Neural crest cell (in vitro differentiated cells): ENCODE results near the gene SLC35F1. TPM values are rescaled to one million over a fixed set of nuclear protein-coding genes. Genes with fewer than 3 reads are reported as not detected.

Experiments used
- DNase-seq: peaks from one replicate; pipeline ENCODE4 v3.0.0; 2021; ENCODE audit warnings: low read depth, mixed read lengths, low spot score
- H3K27ac Mint-ChIP-seq: one replicate; pipeline ENCODE4 v1.8.0; 2021; ENCODE audit warnings: mild to moderate bottlenecking, mixed read lengths; ENCODE audit not compliant: unreplicated experiment
- H3K27me3 Mint-ChIP-seq: 2 replicates; pipeline ENCODE4 v1.8.0; 2021; ENCODE audit warnings: low read depth, mild to moderate bottlenecking, mixed read lengths
- H3K36me3 Mint-ChIP-seq: 2 replicates; pipeline ENCODE4 v1.8.0; 2021; ENCODE audit warnings: low read depth, mild to moderate bottlenecking, mixed read lengths
- H3K4me1 Mint-ChIP-seq: 2 replicates; pipeline ENCODE4 v1.8.0; 2021; ENCODE audit warnings: mixed read lengths
- H3K4me3 Mint-ChIP-seq: one replicate; pipeline ENCODE4 v1.8.0; 2021; ENCODE audit warnings: mild to moderate bottlenecking, mixed read lengths
- H3K9me3 Mint-ChIP-seq: 2 replicates; pipeline ENCODE4 v1.8.0; 2021; ENCODE audit warnings: mixed read lengths
- total RNA-seq: library from RNA; stranded (reverse); gene quantifications from 2 replicates; pipeline ENCODE4 v1.2.1, GENCODE V29; 2021
- TF ChIP-seq, protein P1 (sequence below): fragments of 200-600 bp; sonication (generic); conservative IDR thresholded peaks from 2 replicates; pipeline ENCODE4 v1.5.0; 2021; ENCODE audit warnings: antibody characterized with exemption, mild to moderate bottlenecking

The SLC35F1 gene
- total RNA-seq, 1 donor from 2014 or later, result 41.4 TPM

DNA sequence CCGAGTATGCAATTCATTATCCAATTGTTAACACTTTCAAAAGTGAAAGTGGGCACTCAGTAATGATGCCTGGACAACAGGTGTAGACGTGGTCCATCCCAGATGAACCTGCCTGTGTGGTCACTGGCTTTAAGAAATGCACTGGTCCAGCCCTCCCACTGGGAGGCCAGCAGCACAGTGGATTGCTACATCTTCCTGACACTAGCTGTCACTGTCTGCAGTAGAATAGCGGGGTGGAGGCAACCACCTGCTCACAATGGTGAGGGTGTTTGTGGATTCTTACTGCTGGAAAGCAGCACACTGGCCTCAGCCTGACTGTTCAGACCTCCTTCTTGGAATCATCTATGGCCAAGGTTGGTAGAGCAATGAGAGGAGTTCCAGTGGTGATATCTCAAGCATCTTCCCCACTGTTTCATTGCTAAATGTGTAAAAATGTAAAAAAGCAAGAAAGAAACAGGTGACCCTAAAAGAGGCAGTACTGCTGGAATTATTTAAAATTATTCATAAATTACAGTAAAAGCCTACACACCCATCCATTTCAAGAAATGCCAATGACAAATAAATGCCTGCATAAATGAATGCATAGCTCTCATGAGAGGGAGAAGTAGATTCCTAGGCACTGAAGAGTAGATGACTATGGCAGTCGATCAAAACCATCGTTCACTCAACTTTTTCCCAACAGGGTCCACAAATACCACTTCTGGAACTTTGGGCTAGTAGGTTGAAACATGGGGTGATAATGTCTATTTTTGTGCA, 413.0 kb downstream of the SLC35F1 start:
- no peaks in the 10 kb centered on the region for H3K27me3 Mint-ChIP-seq
- no peaks in the 10 kb centered on the region for H3K4me1 Mint-ChIP-seq
- H3K27ac Mint-ChIP-seq, result no peak overlapping the region
- peaks cover 4% of the 10 kb centered on the region for H3K36me3 Mint-ChIP-seq
- H3K4me3 Mint-ChIP-seq, result no peak overlapping the region
- TF ChIP-seq, protein P1, sequence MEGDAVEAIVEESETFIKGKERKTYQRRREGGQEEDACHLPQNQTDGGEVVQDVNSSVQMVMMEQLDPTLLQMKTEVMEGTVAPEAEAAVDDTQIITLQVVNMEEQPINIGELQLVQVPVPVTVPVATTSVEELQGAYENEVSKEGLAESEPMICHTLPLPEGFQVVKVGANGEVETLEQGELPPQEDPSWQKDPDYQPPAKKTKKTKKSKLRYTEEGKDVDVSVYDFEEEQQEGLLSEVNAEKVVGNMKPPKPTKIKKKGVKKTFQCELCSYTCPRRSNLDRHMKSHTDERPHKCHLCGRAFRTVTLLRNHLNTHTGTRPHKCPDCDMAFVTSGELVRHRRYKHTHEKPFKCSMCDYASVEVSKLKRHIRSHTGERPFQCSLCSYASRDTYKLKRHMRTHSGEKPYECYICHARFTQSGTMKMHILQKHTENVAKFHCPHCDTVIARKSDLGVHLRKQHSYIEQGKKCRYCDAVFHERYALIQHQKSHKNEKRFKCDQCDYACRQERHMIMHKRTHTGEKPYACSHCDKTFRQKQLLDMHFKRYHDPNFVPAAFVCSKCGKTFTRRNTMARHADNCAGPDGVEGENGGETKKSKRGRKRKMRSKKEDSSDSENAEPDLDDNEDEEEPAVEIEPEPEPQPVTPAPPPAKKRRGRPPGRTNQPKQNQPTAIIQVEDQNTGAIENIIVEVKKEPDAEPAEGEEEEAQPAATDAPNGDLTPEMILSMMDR, result no peak
- H3K9me3 Mint-ChIP-seq, result no peaks in the 10 kb centered on the region
- DNase-seq, result no peak

DNA sequence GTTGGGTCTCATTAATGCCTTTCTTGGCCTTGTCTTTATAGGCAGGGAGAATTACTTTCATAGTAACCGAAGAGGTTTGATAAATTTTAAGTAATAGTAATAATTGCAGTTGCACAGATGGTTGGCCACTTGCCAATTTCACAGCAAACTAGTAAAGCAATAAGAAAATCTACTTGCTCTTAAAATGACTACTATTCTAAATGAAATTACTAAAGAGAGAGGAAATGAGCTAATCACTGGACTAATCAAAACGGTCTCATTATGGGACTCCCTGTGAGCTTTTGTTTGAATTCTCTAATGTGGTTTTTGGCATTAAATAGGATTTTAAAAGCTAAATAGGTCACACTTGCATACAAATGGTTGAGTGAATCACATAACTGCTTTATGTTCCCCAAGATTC, 413.6 kb downstream of the SLC35F1 start:
- no peaks in the 10 kb centered on the region for H3K9me3 Mint-ChIP-seq
- H3K27me3 Mint-ChIP-seq, result no peaks in the 10 kb centered on the region
- TF ChIP-seq, protein P1, result no peak
- H3K4me1 Mint-ChIP-seq, result no peaks in the 10 kb centered on the region
- no peak overlapping the region for H3K4me3 Mint-ChIP-seq
- H3K27ac Mint-ChIP-seq, result no peak overlapping the region
- H3K36me3 Mint-ChIP-seq, result peaks cover 4% of the 10 kb centered on the region
- DNase-seq, result no peak

DNA sequence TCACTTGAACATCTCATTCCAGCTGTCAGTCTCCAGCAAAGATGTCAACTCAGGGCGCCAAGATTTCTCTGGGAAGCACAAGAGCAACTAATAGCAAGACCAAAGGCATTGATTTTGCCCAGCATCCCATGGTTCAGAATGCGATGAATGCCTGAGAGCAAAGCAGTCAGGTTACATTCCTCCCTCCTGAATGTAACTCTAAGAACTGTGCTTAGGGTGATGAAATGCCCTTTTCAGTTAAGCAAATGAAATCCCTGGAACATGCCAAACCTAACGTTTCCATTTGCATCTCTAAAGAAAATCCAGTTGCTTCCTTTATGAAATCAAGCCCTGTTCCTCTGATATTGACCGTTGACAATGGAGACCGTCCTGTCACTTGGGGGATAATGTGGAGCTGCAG, 417.1 kb downstream of the SLC35F1 start:
- no peaks in the 10 kb centered on the region for H3K27me3 Mint-ChIP-seq
- no peak for DNase-seq
- TF ChIP-seq, protein P1, result no peak
- H3K4me1 Mint-ChIP-seq, result no peaks in the 10 kb centered on the region
- H3K9me3 Mint-ChIP-seq, result peaks cover 4% of the 10 kb centered on the region
- no peaks in the 10 kb centered on the region for H3K36me3 Mint-ChIP-seq
- no peak overlapping the region for H3K4me3 Mint-ChIP-seq
- H3K27ac Mint-ChIP-seq, result no peak overlapping the region

DNA sequence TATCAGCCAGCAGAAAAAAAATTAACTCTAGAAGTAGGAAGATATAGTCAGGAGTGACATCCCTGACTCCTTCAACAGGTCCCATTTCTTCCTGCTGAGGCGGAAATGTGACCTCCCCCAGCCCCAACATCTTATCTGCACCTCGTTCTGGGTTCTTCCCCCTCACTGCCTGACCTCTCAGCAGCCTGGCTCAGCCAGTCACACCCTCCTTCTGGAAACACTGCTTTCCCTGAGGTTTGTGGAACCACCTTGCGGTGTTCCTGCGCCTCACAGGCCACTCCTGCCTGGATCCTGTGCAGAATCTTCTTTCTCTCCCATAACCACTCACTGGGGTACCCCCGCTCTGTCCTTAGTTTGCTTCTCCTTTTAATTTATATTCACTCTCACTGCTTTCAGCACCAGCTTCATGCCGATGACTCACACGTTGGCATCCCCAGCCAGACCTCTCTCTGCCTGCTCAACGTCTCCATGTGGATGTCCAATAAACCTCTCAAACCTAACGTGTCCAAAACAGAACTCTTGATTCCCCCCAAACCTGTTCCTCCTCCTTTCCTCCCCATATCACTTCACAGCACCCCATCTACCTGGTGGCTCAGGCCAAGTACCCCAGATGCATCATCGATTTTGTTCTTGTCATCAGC, 418.3 kb downstream of the SLC35F1 start:
- H3K36me3 Mint-ChIP-seq, result no peaks in the 10 kb centered on the region
- H3K27ac Mint-ChIP-seq, result peak overlapping the region; percentile 61
- no peaks in the 10 kb centered on the region for H3K4me1 Mint-ChIP-seq
- no peaks in the 10 kb centered on the region for H3K27me3 Mint-ChIP-seq
- no peak overlapping the region for H3K4me3 Mint-ChIP-seq
- H3K9me3 Mint-ChIP-seq, result peaks cover 4% of the 10 kb centered on the region
- TF ChIP-seq, protein P1, result no peak
- no peak for DNase-seq

- DNase-seq, result no peak
- Mint-ChIP-seq H3K27ac (no peak overlapping the region), H3K4me3 (no peak overlapping the region), H3K36me3 (no peaks in the 10 kb centered on the region), H3K27me3 (no peaks in the 10 kb centered on the region), H3K4me1 (no peaks in the 10 kb centered on the region), H3K9me3 (peaks cover 4% of the 10 kb centered on the region)
- TF ChIP-seq, protein P1, result no peak
Observed at GRCh38 chr6:118326712-118327111, 419.6 kb downstream of the SLC35F1 start.
